ENCODE measurements around the gene LYZ.
"Not testable (repeated sequence)": the region's sequence is repeated elsewhere in the genome, so short reads cannot be mapped to it uniquely, and the experiment has no call there.

Gene LYZ

GRCh38 chr12:69348162-69348938 lies at the start of gene LYZ:
Gene LYZ (plus strand): TSS chr12:69348381. CDS start chr12:69348409, 28 bp downstream.
- DNase-seq, result no peak

- no peak for DNase-seq
These were observed 49.2 kb upstream of the LYZ start for GRCh38 chr12:69298947-69299346.

- DNase-seq, result no peak
These were observed 43.9 kb upstream of the LYZ start for GRCh38 chr12:69304284-69304683.

- no peak for DNase-seq
These were observed 38.7 kb upstream of the LYZ start for GRCh38 chr12:69309461-69309860.

GRCh38 chr12:69313209-69313608 lies 35.0 kb upstream of the LYZ start:
- no peak for DNase-seq

GRCh38 chr12:69316784-69317183 lies 31.4 kb upstream of the LYZ start:
- not testable (repeated sequence) for DNase-seq

- not testable (repeated sequence) for DNase-seq
These were observed 30.9 kb upstream of the LYZ start for GRCh38 chr12:69317233-69317632.

- DNase-seq, result no peak
These were observed 30.0 kb upstream of the LYZ start for GRCh38 chr12:69318225-69318624.

GRCh38 chr12:69321351-69321750 lies 26.8 kb upstream of the LYZ start:
- no peak for DNase-seq

- no peak for DNase-seq
These were observed 23.2 kb upstream of the LYZ start for GRCh38 chr12:69324797-69325466.

GRCh38 chr12:69328426-69328825 lies 19.8 kb upstream of the LYZ start:
- no peak for DNase-seq

GRCh38 chr12:69329669-69330428 lies 18.3 kb upstream of the LYZ start:
- DNase-seq, result no peak

GRCh38 chr12:69330475-69331473 lies 17.4 kb upstream of the LYZ start:
- peak; percentile 40 to 51 for DNase-seq

GRCh38 chr12:69331519-69331908 lies 16.7 kb upstream of the LYZ start:
- no peak for DNase-seq

GRCh38 chr12:69331909-69332684 lies 16.1 kb upstream of the LYZ start:
- no peak for DNase-seq

- DNase-seq, result no peak
These were observed 15.3 kb upstream of the LYZ start for GRCh38 chr12:69332815-69333358.

GRCh38 chr12:69334158-69334557 lies 14.0 kb upstream of the LYZ start:
- no peak for DNase-seq

GRCh38 chr12:69337311-69338090 lies 10.7 kb upstream of the LYZ start:
- no peak for DNase-seq

- no peak for DNase-seq
These were observed 9.9 kb upstream of the LYZ start for GRCh38 chr12:69338120-69338859.

GRCh38 chr12:69338936-69339335 lies 9.2 kb upstream of the LYZ start:
- no peak for DNase-seq
